Fibroblast of the aortic adventitia (primary cell): ENCODE results near the gene LIG1. TPM values are rescaled to one million over a fixed set of nuclear protein-coding genes. Genes with fewer than 3 reads are reported as not detected.
"Not testable (repeated sequence)": the region's sequence is repeated elsewhere in the genome, so short reads cannot be mapped to it uniquely, and the experiment has no call there.

Experiments
- DNase-seq: peaks from one replicate; pipeline ENCODE4 v3.0.0-alpha.2; 2010; ENCODE audit warnings: low read depth
- H3K4me3 ChIP-seq: 2 replicates; pipeline ENCODE4 v1.5.1; 2011; ENCODE audit warnings: low read depth, mild to moderate bottlenecking, control low read depth, low read length, moderate library complexity
- CTCF ChIP-seq: IDR thresholded peaks from 2 replicates; pipeline ENCODE4 v1.5.1; 2011; ENCODE audit warnings: mild to moderate bottlenecking, low read length, control low read depth, inconsistent platforms; ENCODE audit not compliant: insufficient read depth
- total RNA-seq: library from RNA; depleted of rRNA; stranded (reverse); fragments of >200 nt; gene quantifications from 2 replicates; pipeline ENCODE4 v1.2.3, GENCODE V29; 2012; ENCODE audit warnings: low replicate concordance

The LIG1 gene
- total RNA-seq, 1 donor: 27.3 TPM

GRCh38 chr19:48085904-48086864 is 84.0 kb downstream of the LIG1 start:
- no peak overlapping the region for H3K4me3 ChIP-seq
- no peak for DNase-seq
- TF ChIP-seq CTCF: no peak

GRCh38 chr19:48085076-48085475 is 85.1 kb downstream of the LIG1 start:
- TF ChIP-seq CTCF: no peak
- H3K4me3 ChIP-seq: no peak overlapping the region
- no peak for DNase-seq

GRCh38 chr19:48081106-48081505 is 89.0 kb downstream of the LIG1 start:
- peak; percentile 19 for DNase-seq
- H3K4me3 ChIP-seq: no peak overlapping the region
- no peak for TF ChIP-seq CTCF

GRCh38 chr19:48070177-48070769 is 99.9 kb downstream of the LIG1 start:
- DNase-seq, H3K4me3 ChIP-seq: not testable (repeated sequence)

GRCh38 chr19:48069435-48069834 is 100.7 kb downstream of the LIG1 start:
- peak; percentile 7 for TF ChIP-seq CTCF
- DNase-seq: no peak

More at GRCh38 chr19:48069435-48069834, 100.7 kb downstream of the LIG1 start:
- H3K4me3 ChIP-seq: no peak overlapping the region

Other genes starting within 250 kb of the LIG1 start
- gene BSPH1, start 178.2 kb downstream of the LIG1 start, total RNA-seq: not detected in 2 replicates
- gene ELSPBP1, start 175.7 kb downstream of the LIG1 start, total RNA-seq: not detected in 2 replicates
- not detected in 2 replicates for gene CABP5, start 126.3 kb downstream of the LIG1 start, total RNA-seq
- 6.3 and 23.6 TPM in 2 replicates for gene PLA2G4C, start 59.5 kb downstream of the LIG1 start, total RNA-seq
- 2.7 and 4.3 TPM in 2 replicates for gene ZSWIM9, start 336 bp upstream of the LIG1 start, total RNA-seq
- gene CARD8, start 85.6 kb upstream of the LIG1 start, total RNA-seq: 13.8 and 27.8 TPM in 2 replicates
- 0.08 and 0.54 TPM in 2 replicates for gene ZNF114, start 99.7 kb upstream of the LIG1 start, total RNA-seq
- 93.3 and 369 TPM in 2 replicates for gene EMP3, start 155.2 kb upstream of the LIG1 start, total RNA-seq
- 2.2 and 5.0 TPM in 2 replicates for gene TMEM143, start 193.6 kb upstream of the LIG1 start, total RNA-seq
- not detected in 2 replicates for gene SYNGR4, start 194.0 kb upstream of the LIG1 start, total RNA-seq
- gene KDELR1, start 221.2 kb upstream of the LIG1 start, total RNA-seq: 23.7 and 140 TPM in 2 replicates
- gene GRIN2D, start 223.3 kb upstream of the LIG1 start, total RNA-seq: 1.2 and 2.2 TPM in 2 replicates